ENCODE results near the gene CABP1.

CABP1 gene

GRCh38 chr12:120686690-120687577, 46.5 kb downstream of the CABP1 start, which contains the start of gene MLEC:
TSS of gene MLEC (plus strand) at chr12:120687149. CDS start at chr12:120687297, 148 bp downstream.
- H3K4me3 ChIP-seq (replicated peaks; ENCODE audit: low read depth, low read length) = peak within 1 kb of the TSS; percentile 69
- TF ChIP-seq CTCF (IDR thresholded peaks at IDR 0.05; ENCODE audit: low read depth, low read length, missing control alignments) = no peak
- DNase-seq (ENCODE audit: extremely low read depth, low read depth) = peak; percentile 93

- DNase-seq (ENCODE audit: extremely low read depth, low read depth) = no peak
- TF ChIP-seq CTCF (IDR thresholded peaks at IDR 0.05; ENCODE audit: low read depth, low read length, missing control alignments) = no peak
- H3K4me3 ChIP-seq (replicated peaks; ENCODE audit: low read depth, low read length) = peak overlapping the region; percentile 69
Measured at GRCh38 chr12:120687578-120688289, 47.3 kb downstream of the CABP1 start.

- no peak for DNase-seq (ENCODE audit: extremely low read depth, low read depth)
- H3K4me3 ChIP-seq (replicated peaks; ENCODE audit: low read depth, low read length) = peak overlapping the region; percentile 69
- no peak for TF ChIP-seq CTCF (IDR thresholded peaks at IDR 0.05; ENCODE audit: low read depth, low read length, missing control alignments)
Measured at GRCh38 chr12:120688527-120689071, 48.2 kb downstream of the CABP1 start.

- no peak for DNase-seq (ENCODE audit: extremely low read depth, low read depth)
- H3K4me3 ChIP-seq (replicated peaks; ENCODE audit: low read depth, low read length) = peak overlapping the region; percentile 69
- no peak for TF ChIP-seq CTCF (IDR thresholded peaks at IDR 0.05; ENCODE audit: low read depth, low read length, missing control alignments)
Measured at GRCh38 chr12:120689397-120690082, 49.1 kb downstream of the CABP1 start.

GRCh38 chr12:120690083-120690450, 49.6 kb downstream of the CABP1 start:
- no peak overlapping the region for H3K4me3 ChIP-seq (replicated peaks; ENCODE audit: low read depth, low read length)
- no peak for DNase-seq (ENCODE audit: extremely low read depth, low read depth)
- no peak for TF ChIP-seq CTCF (IDR thresholded peaks at IDR 0.05; ENCODE audit: low read depth, low read length, missing control alignments)

GRCh38 chr12:120690978-120691377, 50.6 kb downstream of the CABP1 start:
- DNase-seq (ENCODE audit: extremely low read depth, low read depth) = no peak
- no peak for TF ChIP-seq CTCF (IDR thresholded peaks at IDR 0.05; ENCODE audit: low read depth, low read length, missing control alignments)
- H3K4me3 ChIP-seq (replicated peaks; ENCODE audit: low read depth, low read length) = no peak overlapping the region

All from HFF-Myc (cell line).